ENCODE data around the gene RAD51B. TPM values are rescaled to one million over a fixed set of nuclear protein-coding genes. Genes with fewer than 3 reads are reported as not detected.

RAD51B gene
- polyA plus RNA-seq, 1 experiment: 6.6 TPM

DNA sequence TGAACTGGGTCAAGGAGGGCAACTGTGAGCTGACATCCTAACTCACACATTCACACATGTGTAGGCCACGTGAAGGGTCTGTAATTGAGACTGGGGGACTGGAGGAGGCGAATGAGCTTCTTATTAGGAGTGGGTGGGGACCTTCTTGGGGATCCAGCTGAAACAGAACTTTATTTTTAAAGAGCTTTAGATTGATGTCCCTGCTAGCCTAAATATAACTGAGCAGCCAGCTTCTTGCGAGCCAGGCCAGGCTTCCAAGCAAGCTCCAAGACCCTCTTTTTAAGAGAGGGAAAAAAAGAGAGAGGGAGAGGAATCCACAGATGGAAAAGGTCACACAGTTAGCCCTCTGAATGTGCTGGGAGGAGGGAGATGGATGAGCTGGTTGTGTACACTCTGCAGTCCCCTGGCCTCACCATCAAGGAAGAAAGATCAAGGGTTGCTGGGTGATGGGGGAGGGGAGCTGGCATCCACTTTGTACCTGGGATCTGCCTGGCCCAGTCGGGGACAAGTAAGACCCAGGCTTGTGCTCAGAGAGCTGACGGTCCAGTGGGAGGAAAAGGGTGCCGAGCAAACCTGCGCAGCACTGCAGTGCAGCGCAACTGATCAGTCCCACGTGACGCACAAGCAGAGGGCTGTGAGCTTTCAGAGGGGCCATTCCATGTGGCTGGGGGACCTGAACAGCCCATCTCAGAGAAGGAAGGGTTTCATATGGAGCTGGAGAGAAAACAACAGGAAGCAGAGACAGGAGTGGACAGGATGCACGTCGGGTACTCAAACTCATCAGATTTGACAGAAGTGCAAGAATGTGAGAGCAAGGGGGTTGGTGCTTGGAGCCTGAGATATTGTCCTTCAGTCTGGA lies 818.8 kb downstream of the RAD51B start:
- TF ChIP-seq, protein P1, sequence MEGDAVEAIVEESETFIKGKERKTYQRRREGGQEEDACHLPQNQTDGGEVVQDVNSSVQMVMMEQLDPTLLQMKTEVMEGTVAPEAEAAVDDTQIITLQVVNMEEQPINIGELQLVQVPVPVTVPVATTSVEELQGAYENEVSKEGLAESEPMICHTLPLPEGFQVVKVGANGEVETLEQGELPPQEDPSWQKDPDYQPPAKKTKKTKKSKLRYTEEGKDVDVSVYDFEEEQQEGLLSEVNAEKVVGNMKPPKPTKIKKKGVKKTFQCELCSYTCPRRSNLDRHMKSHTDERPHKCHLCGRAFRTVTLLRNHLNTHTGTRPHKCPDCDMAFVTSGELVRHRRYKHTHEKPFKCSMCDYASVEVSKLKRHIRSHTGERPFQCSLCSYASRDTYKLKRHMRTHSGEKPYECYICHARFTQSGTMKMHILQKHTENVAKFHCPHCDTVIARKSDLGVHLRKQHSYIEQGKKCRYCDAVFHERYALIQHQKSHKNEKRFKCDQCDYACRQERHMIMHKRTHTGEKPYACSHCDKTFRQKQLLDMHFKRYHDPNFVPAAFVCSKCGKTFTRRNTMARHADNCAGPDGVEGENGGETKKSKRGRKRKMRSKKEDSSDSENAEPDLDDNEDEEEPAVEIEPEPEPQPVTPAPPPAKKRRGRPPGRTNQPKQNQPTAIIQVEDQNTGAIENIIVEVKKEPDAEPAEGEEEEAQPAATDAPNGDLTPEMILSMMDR (IDR thresholded peaks at IDR 0.05; ENCODE audit: low read depth, low read length): no peak
- DNase-seq (ENCODE audit: low read depth, low spot score): no peak
- Histone ChIP-seq H3K27me3 (ENCODE audit: control insufficient read depth, insufficient read depth, low read length) (no peaks in the 10 kb centered on the region), H3K4me3 (ENCODE audit: low read depth, low read length) (no peak overlapping the region), H3K27ac (ENCODE audit: low read depth, low read length) (peak overlapping the region; percentile 63), H3K9me3 (ENCODE audit: control insufficient read depth, insufficient read depth, low read length) (no peaks in the 10 kb centered on the region)
- POLR2A ChIA-PET: interaction anchor here (0.5 to 1.9 kb wide), 4 partner anchors 12 to 155 kb away, joined by 3 to 9 read pairs (median 5); partner anchors contain the start of gene ZFP36L1
- CTCF ChIA-PET: interaction anchor here (0.8 kb wide), 1 partner anchor 10 kb away, joined by 3 read pairs; no protein-coding TSS in a partner anchor

DNA sequence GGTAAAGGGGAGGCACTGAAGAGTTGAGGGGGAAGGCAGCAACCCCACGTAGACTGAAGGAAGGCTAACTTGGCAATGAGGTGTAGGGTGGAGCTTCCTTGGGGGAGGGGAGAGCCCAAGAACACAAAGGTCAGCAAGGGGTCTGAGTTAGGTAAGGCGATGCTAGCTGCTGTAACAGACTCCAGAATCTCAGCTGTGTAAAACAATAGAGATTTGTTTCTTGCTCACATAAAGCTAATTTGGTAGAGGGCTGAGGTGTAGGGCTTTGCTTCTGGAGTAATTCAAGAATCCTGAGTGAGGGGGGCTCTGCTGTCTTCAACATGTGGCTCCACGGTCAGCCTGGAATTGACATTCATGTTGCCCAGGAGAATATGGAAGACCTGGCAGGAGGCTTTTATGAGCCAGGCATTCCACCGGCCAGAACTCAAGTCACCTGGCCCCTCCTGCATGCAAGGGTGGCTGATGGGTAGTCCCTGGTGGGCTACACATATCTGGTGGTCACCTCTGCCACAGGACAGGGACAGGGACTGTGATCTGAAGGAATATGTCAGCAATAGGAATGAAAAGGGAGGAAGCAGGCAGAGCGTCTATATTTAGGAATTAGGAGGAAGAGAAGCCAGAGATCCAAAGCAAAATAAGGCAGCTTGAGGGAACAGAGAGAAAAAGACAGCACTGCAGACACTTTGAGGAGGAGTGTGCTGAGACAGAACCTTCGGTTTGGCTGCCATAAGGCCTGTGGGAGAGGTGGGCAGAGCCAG lies 819.6 kb downstream of the RAD51B start:
- CTCF ChIA-PET: interaction anchor here (1.3 kb wide), 1 partner anchor 9 kb away, joined by 3 read pairs; no protein-coding TSS in a partner anchor
- TF ChIP-seq, protein P1 (IDR thresholded peaks at IDR 0.05; ENCODE audit: low read depth, low read length): no peak

DNA sequence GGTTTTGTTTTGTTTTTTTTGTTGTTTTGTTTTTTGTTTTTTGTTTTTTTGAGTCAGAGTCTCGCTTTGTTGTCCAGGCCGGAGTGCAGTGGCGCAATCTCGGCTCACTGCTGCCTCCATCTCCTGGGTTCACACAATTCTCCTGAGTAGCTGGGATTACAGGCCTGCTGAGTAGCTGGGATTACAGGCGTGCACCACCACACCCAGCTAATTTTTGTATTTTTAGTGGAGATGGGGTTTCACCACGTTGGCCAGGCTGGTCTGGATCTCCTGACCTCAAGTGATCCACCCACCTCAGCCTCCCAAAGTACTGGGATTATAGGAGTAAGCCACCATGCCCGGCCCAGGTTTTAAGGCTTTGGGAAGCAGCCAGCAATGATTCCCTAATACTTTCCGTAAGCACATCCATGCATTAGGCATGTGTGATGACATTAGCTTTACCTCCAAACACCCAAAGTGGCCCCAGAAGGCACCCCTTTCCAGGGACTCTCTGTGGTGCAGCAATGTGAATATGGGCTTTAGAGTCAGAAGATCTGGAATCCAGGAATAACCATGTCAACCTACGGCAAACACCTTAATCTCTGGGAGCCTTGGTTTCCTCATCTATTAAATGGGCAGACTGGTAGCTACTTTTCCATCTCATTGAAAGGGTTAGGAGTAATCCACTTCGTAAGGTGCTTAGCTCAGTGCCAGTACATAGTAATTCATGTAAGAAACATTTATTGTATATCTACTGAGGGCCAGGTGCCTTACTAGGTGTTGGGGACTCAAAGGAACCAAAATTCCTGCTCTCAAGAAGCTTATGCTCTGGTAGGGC lies 820.4 kb downstream of the RAD51B start:
- peaks cover 3% of the 10 kb centered on the region for H3K9me3 ChIP-seq (ENCODE audit: control insufficient read depth, insufficient read depth, low read length)
- ChIA-PET CTCF (interaction anchor here (1.3 kb wide), 1 partner anchor 8 kb away, joined by 3 read pairs; no protein-coding TSS in a partner anchor), POLR2A (no interaction called here)
- no peak overlapping the region for H3K27ac ChIP-seq (ENCODE audit: low read depth, low read length)
- no peak for DNase-seq (ENCODE audit: low read depth, low spot score)
- no peaks in the 10 kb centered on the region for H3K27me3 ChIP-seq (ENCODE audit: control insufficient read depth, insufficient read depth, low read length)
- H3K4me3 ChIP-seq (ENCODE audit: low read depth, low read length): no peak overlapping the region
- TF ChIP-seq, protein P1 (IDR thresholded peaks at IDR 0.05; ENCODE audit: low read depth, low read length): no peak

More for the DNA sequence above, 819.6 kb downstream of the RAD51B start:
- Histone ChIP-seq H3K27ac (ENCODE audit: low read depth, low read length) (no peak overlapping the region), H3K27me3 (ENCODE audit: control insufficient read depth, insufficient read depth, low read length) (no peaks in the 10 kb centered on the region), H3K4me3 (ENCODE audit: low read depth, low read length) (no peak overlapping the region), H3K9me3 (ENCODE audit: control insufficient read depth, insufficient read depth, low read length) (peaks cover 2% of the 10 kb centered on the region)
- POLR2A ChIA-PET: interaction anchor here (1.6 to 1.9 kb wide), 2 partner anchors 12 to 154 kb away, joined by 6 to 9 read pairs; partner anchors contain the start of gene ZFP36L1
- DNase-seq (ENCODE audit: low read depth, low spot score): no peak

DNA sequence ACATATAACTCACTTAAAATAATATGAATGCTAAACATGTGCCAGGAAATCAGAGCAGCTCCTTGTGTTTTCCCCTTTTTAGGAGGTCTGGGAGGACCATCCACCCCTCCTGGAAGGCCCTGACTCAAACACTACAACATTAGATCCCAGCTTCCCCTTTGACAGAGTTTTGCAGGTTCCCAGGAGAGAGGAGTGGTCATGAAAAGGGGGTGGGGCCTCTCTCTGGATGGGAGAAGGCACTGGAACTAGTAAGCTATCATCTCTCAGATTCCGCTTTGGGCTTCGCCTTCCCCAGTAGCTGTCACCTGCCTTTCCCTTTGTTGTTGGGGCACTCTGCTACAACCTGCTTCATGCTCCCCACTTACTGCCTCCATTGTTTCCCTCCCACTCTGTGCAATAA lies 824.1 kb downstream of the RAD51B start:
- Histone ChIP-seq H3K4me3 (ENCODE audit: low read depth, low read length) (no peak overlapping the region), H3K27me3 (ENCODE audit: control insufficient read depth, insufficient read depth, low read length) (no peaks in the 10 kb centered on the region), H3K27ac (ENCODE audit: low read depth, low read length) (no peak overlapping the region), H3K9me3 (ENCODE audit: control insufficient read depth, insufficient read depth, low read length) (peaks cover 3% of the 10 kb centered on the region)
- CTCF ChIA-PET: no interaction called here
- DNase-seq (ENCODE audit: low read depth, low spot score): no peak
- TF ChIP-seq, protein P1 (IDR thresholded peaks at IDR 0.05; ENCODE audit: low read depth, low read length): no peak
- POLR2A ChIA-PET: no interaction called here

All from AG04450 (cell line).